H9 (cell line): ENCODE data around the gene SPRED3. TPM values are rescaled to one million over a fixed set of nuclear protein-coding genes. Genes with fewer than 3 reads are reported as not detected.

ENCODE experiments used
- DNase-seq: peaks from one replicate; pipeline ENCODE4 v3.0.0-alpha.2; 2017
- H2AFZ ChIP-seq: one replicate; pipeline ENCODE4 v1.6.1; 2013; ENCODE audit warnings: mild to moderate bottlenecking, low read length, control low read depth, moderate library complexity
- H2AK5ac ChIP-seq: 2 replicates; pipeline ENCODE4 v1.6.1; 2013; ENCODE audit warnings: low read length, control low read depth, mixed read lengths; ENCODE audit not compliant: insufficient read length
- H2BK120ac ChIP-seq: one replicate; pipeline ENCODE4 v1.6.1; 2013; ENCODE audit warnings: low read depth, mild to moderate bottlenecking, low read length, control low read depth, inconsistent platforms; ENCODE audit not compliant: poor library complexity, severe bottlenecking
- H2BK12ac ChIP-seq: 2 replicates; pipeline ENCODE4 v1.6.1; 2013; ENCODE audit warnings: low read length, control low read depth, mixed read lengths, low read depth; ENCODE audit not compliant: insufficient read length
- H2BK15ac ChIP-seq: 2 replicates; pipeline ENCODE4 v1.6.1; 2013; ENCODE audit warnings: low read depth, low read length, control low read depth
- H2BK20ac ChIP-seq: one replicate; pipeline ENCODE4 v1.6.1; 2013; ENCODE audit warnings: low read depth, mild to moderate bottlenecking, low read length, control low read depth, inconsistent platforms; ENCODE audit not compliant: poor library complexity, severe bottlenecking
- H2BK5ac ChIP-seq: 2 replicates; pipeline ENCODE4 v1.6.1; 2013; ENCODE audit warnings: low read length, control low read depth, mixed read lengths; ENCODE audit not compliant: insufficient read length
- H3K14ac ChIP-seq: 2 replicates; pipeline ENCODE4 v1.6.1; 2013; ENCODE audit warnings: low read length, control low read depth; ENCODE audit not compliant: insufficient read depth
- H3K18ac ChIP-seq: 2 replicates; pipeline ENCODE4 v1.6.1; 2013; ENCODE audit warnings: low read depth, mild to moderate bottlenecking, mixed read lengths, low read length, control low read depth; ENCODE audit not compliant: insufficient read length
- H3K23ac ChIP-seq: 2 replicates; pipeline ENCODE4 v1.6.1; 2013; ENCODE audit warnings: low read length, control low read depth, mixed read lengths, low read depth; ENCODE audit not compliant: insufficient read length
- H3K23me2 ChIP-seq: 2 replicates; pipeline ENCODE4 v1.6.1; 2013; ENCODE audit warnings: low read depth, mild to moderate bottlenecking, mixed read lengths, low read length, control low read depth; ENCODE audit not compliant: insufficient read length, poor library complexity, severe bottlenecking
- H3K27ac ChIP-seq: 2 replicates; pipeline ENCODE4 v1.5.1; 2013; ENCODE audit warnings: low read length, control low read depth, mixed read lengths, low read depth; ENCODE audit not compliant: insufficient read length
- H3K27me3 ChIP-seq: 2 replicates; pipeline ENCODE4 v1.6.1; 2013; ENCODE audit warnings: low read length, control low read depth, inconsistent platforms; ENCODE audit not compliant: insufficient read depth
- H3K4ac ChIP-seq: 2 replicates; pipeline ENCODE4 v1.6.1; 2013; ENCODE audit warnings: low read depth, mild to moderate bottlenecking, control low read depth, inconsistent platforms, low read length, moderate library complexity
- H3K4me1 ChIP-seq: 2 replicates; pipeline ENCODE4 v1.6.1; 2013; ENCODE audit warnings: low read length, control low read depth, inconsistent platforms; ENCODE audit not compliant: insufficient read depth
- H3K4me2 ChIP-seq: 2 replicates; pipeline ENCODE4 v1.6.1; 2013; ENCODE audit warnings: low read length, control low read depth, mixed read lengths; ENCODE audit not compliant: insufficient read length, insufficient read depth
- H3K56ac ChIP-seq: 2 replicates; pipeline ENCODE4 v1.6.1; 2013; ENCODE audit warnings: low read depth, mild to moderate bottlenecking, mixed read lengths, low read length, control low read depth; ENCODE audit not compliant: insufficient read length
- H3K79me1 ChIP-seq: 2 replicates; pipeline ENCODE4 v1.6.1; 2013; ENCODE audit warnings: low read depth, mild to moderate bottlenecking, moderate library complexity, low read length, control low read depth, inconsistent platforms; ENCODE audit not compliant: insufficient read depth, poor library complexity, severe bottlenecking
- H3K79me2 ChIP-seq: 2 replicates; pipeline ENCODE4 v1.6.1; 2013; ENCODE audit warnings: low read length, control low read depth, inconsistent platforms; ENCODE audit not compliant: insufficient read depth
- H3K9ac ChIP-seq: 2 replicates; pipeline ENCODE4 v1.6.1; 2013; ENCODE audit warnings: low read length, control low read depth, mixed read lengths; ENCODE audit not compliant: insufficient read length; ENCODE audit errors: extremely low read depth
- H3K9me3 ChIP-seq: one replicate; pipeline ENCODE4 v1.6.1; 2013; ENCODE audit warnings: low read depth, low read length, inconsistent platforms; ENCODE audit not compliant: control insufficient read depth
- H3T11ph ChIP-seq: one replicate; pipeline ENCODE4 v1.6.1; 2013; ENCODE audit warnings: mild to moderate bottlenecking, low read length, control low read depth, inconsistent platforms
- H4K20me1 ChIP-seq: one replicate; pipeline ENCODE4 v1.6.1; 2013; ENCODE audit not compliant: control insufficient read depth, insufficient read length, insufficient read depth
- H4K5ac ChIP-seq: 2 replicates; pipeline ENCODE4 v1.6.1; 2013; ENCODE audit warnings: low read depth, mild to moderate bottlenecking, mixed read lengths, low read length, control low read depth; ENCODE audit not compliant: insufficient read length
- H4K8ac ChIP-seq: replicated peaks from 2 replicates; pipeline ENCODE4 v1.6.1; 2013; ENCODE audit warnings: low read length, control low read depth, mixed read lengths, low read depth; ENCODE audit not compliant: insufficient read length
- H4K91ac ChIP-seq: 2 replicates; pipeline ENCODE4 v1.6.1; 2013; ENCODE audit warnings: low read depth, mild to moderate bottlenecking, moderate library complexity, mixed read lengths, low read length, control low read depth; ENCODE audit not compliant: insufficient read length
- H3K27ac Mint-ChIP-seq, 3 experiments: 2 replicates in 2 of 3; 3 replicates in 1 of 3; pipeline ENCODE4 v1.8.0; 2020 to 2021; ENCODE audit warnings: mixed read lengths in 3 of 3, mild to moderate bottlenecking in 1 of 3, moderate library complexity in 1 of 3
- H3K27me3 Mint-ChIP-seq: 2 replicates; pipeline ENCODE4 v1.8.0; 2021; ENCODE audit warnings: low read depth, mild to moderate bottlenecking, moderate library complexity, mixed read lengths
- H3K36me3 Mint-ChIP-seq, 3 experiments: 2 replicates in 2 of 3; 3 replicates in 1 of 3; pipeline ENCODE4 v1.8.0; 2020 to 2021; ENCODE audit warnings: low read depth in 3 of 3, mixed read lengths in 3 of 3; ENCODE audit not compliant: insufficient read depth in 1 of 3
- H3K4me1 Mint-ChIP-seq, 2 experiments: 2 replicates each; pipeline ENCODE4 v1.8.0; 2020; ENCODE audit warnings: mixed read lengths in 2 of 2
- H3K4me3 Mint-ChIP-seq, 2 experiments: 2 replicates in 1 of 2; 3 replicates in 1 of 2; pipeline ENCODE4 v1.8.0; 2020 to 2021; ENCODE audit warnings: mild to moderate bottlenecking in 2 of 2, mixed read lengths in 2 of 2, moderate library complexity in 1 of 2
- H3K9me3 Mint-ChIP-seq, 2 experiments: 2 replicates in 1 of 2; 3 replicates in 1 of 2; pipeline ENCODE4 v1.8.0; 2020; ENCODE audit warnings: mild to moderate bottlenecking in 2 of 2, mixed read lengths in 2 of 2, moderate library complexity in 1 of 2
- WGBS: extraction: QIAGEN DNeasy Blood & Tissue Kit; methylation state at CpG from one replicate; pipeline ENCODE4 v1.1.7; 2013; ENCODE audit warnings: missing lambda C conversion rate, low lambda C conversion rate, mixed read lengths; ENCODE audit not compliant: insufficient read length; ENCODE audit errors: extremely low coverage; 5-methylcytosine and 5-hydroxymethylcytosine counted together
- total RNA-seq: library from RNA; stranded (reverse); gene quantifications from 2 replicates; pipeline ENCODE4 v1.2.1, GENCODE V29; 2021
- TF ChIP-seq, protein P1 (sequence below): fragments of 200-600 bp; sonication (generic); conservative IDR thresholded peaks from 3 replicates; pipeline ENCODE4 v1.8.0; 2021; ENCODE audit warnings: antibody characterized with exemption, mild to moderate bottlenecking

Gene SPRED3
- total RNA-seq, 1 experiment from 2014 or later, result 16.4 TPM

DNA sequence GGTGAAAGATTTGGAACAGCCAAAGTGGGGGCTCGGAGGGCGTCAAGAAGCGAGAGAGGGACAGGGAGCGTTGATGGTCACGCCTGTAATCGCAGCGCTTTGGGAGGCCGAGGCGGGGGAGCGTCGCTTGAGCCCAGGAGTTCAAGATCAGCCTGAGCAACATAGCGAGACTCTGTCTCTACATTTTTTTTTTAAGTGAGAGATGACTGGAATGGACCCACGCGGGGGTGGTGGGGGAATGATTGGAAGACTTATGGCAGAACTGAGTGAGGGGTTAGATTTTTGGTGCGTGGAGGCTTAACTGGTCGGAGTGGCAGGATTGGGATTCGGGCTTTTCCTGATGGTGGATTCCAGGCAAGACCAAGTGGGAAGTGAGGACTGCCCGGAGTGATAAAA, 13.4 kb upstream of the SPRED3 start:
- peaks cover 3% of the 10 kb centered on the region for H4K20me1 ChIP-seq
- no peak overlapping the region for H3K23ac ChIP-seq
- TF ChIP-seq, protein P1, sequence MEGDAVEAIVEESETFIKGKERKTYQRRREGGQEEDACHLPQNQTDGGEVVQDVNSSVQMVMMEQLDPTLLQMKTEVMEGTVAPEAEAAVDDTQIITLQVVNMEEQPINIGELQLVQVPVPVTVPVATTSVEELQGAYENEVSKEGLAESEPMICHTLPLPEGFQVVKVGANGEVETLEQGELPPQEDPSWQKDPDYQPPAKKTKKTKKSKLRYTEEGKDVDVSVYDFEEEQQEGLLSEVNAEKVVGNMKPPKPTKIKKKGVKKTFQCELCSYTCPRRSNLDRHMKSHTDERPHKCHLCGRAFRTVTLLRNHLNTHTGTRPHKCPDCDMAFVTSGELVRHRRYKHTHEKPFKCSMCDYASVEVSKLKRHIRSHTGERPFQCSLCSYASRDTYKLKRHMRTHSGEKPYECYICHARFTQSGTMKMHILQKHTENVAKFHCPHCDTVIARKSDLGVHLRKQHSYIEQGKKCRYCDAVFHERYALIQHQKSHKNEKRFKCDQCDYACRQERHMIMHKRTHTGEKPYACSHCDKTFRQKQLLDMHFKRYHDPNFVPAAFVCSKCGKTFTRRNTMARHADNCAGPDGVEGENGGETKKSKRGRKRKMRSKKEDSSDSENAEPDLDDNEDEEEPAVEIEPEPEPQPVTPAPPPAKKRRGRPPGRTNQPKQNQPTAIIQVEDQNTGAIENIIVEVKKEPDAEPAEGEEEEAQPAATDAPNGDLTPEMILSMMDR, result no peak
- peaks cover 13 to 27% (median 17%) of the 10 kb centered on the region in 3 experiments; a peak in 6 of 7 replicates for H3K36me3 Mint-ChIP-seq
- H3K9me3 Mint-ChIP-seq, result no peaks in the 10 kb centered on the region
- H2BK15ac ChIP-seq, result no peak overlapping the region
- peak overlapping the region; percentile 75 for H3K18ac ChIP-seq
- no peak overlapping the region for H2AK5ac ChIP-seq
- H3K4me3 Mint-ChIP-seq, result peak overlapping the region; percentile 99
- H3K4ac ChIP-seq, result no peak overlapping the region
- no peak overlapping the region for H2BK5ac ChIP-seq
- H3K9me3 ChIP-seq, result no peaks in the 10 kb centered on the region
- H4K8ac ChIP-seq, result no peak overlapping the region
- DNase-seq, result no peak
- peak overlapping the region; percentile 92 for H3K4me2 ChIP-seq
- H3K27me3 ChIP-seq, result no peaks in the 10 kb centered on the region
- H3K79me2 ChIP-seq, result peaks cover 16% of the 10 kb centered on the region; the same call in 1 of the 2 replicates
- peak overlapping the region; percentile 96 for H3K9ac ChIP-seq
- no peak overlapping the region for H3K56ac ChIP-seq
- no peak overlapping the region for H2BK20ac ChIP-seq
- no peak overlapping the region for H2BK12ac ChIP-seq
- H3K4me1 ChIP-seq, result no peaks in the 10 kb centered on the region
- no peak overlapping the region for H3T11ph ChIP-seq
- H3K79me1 ChIP-seq, result peaks cover 12% of the 10 kb centered on the region
- WGBS, result no CpG with 5 or more reads among the region's 18 CpGs
- H3K14ac ChIP-seq, result peak overlapping the region; percentile 94
- H4K5ac ChIP-seq, result no peak overlapping the region
- no peak overlapping the region for H2BK120ac ChIP-seq
- H4K91ac ChIP-seq, result no peak overlapping the region
- H3K27ac Mint-ChIP-seq, result peak overlapping the region; percentile 80 to 99 (median 96)
- H3K4me1 Mint-ChIP-seq, result peaks cover 14 to 18% of the 10 kb centered on the region in 2 experiments
- peak overlapping the region; percentile 37 for H3K27ac ChIP-seq
- H2AFZ ChIP-seq, result no peak overlapping the region
- peaks cover 12% of the 10 kb centered on the region for H3K23me2 ChIP-seq
- peaks cover 25% of the 10 kb centered on the region for H3K27me3 Mint-ChIP-seq
